GM20000 (cell line): ENCODE data around the gene KIF12.

Experiments used
- DNase-seq: peaks from one replicate; pipeline ENCODE4 v3.0.0; 2012; ENCODE audit warnings: low spot score
- TF ChIP-seq, protein P1 (sequence below): IDR thresholded peaks from 2 replicates; pipeline ENCODE4 v1.5.1; 2012; ENCODE audit warnings: mild to moderate bottlenecking, control low read depth; ENCODE audit errors: extremely low read depth, missing control alignments

The KIF12 gene

DNA sequence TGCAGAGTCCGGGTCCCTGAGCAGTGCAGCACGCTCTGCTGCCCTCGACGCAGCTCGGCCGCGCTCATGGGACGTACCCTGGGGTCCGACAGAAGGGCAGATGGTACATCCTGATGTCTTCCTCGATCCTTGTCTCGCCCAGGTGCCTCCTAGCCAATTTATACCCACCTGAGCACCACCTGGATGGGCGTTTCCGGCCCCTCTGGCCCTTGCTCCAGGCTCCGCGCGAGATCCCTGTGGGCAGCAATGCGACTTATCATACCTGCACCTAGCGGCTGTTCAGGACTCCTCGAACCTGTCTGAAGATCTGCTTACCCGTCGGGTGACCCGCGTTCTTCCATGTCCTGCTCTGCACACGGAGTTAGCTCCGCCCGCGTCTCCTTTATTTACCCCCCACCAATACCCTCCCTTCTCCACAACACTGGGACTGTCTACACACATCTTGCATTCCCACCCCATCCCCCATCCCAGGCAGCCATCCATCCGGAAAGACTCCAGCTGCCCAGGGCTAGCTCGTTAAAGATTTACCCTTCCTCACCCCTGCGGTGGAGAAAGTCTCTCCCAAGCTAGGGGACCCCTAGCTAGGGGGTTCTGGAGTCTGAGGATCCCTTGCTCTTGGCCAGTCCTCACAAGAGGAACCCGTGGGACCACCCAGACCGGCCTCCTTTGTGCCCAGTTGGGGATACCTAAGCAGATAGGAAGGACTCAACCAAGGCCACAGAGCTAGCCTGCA, at the start of gene KIF12:
Gene KIF12, minus strand, starts transcription at position 357 of the 733 bp plus-strand sequence. Its CDS starts 16 bp downstream, at position 341.
- DNase-seq, result no peak
- TF ChIP-seq, protein P1, sequence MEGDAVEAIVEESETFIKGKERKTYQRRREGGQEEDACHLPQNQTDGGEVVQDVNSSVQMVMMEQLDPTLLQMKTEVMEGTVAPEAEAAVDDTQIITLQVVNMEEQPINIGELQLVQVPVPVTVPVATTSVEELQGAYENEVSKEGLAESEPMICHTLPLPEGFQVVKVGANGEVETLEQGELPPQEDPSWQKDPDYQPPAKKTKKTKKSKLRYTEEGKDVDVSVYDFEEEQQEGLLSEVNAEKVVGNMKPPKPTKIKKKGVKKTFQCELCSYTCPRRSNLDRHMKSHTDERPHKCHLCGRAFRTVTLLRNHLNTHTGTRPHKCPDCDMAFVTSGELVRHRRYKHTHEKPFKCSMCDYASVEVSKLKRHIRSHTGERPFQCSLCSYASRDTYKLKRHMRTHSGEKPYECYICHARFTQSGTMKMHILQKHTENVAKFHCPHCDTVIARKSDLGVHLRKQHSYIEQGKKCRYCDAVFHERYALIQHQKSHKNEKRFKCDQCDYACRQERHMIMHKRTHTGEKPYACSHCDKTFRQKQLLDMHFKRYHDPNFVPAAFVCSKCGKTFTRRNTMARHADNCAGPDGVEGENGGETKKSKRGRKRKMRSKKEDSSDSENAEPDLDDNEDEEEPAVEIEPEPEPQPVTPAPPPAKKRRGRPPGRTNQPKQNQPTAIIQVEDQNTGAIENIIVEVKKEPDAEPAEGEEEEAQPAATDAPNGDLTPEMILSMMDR, result no peak

DNA sequence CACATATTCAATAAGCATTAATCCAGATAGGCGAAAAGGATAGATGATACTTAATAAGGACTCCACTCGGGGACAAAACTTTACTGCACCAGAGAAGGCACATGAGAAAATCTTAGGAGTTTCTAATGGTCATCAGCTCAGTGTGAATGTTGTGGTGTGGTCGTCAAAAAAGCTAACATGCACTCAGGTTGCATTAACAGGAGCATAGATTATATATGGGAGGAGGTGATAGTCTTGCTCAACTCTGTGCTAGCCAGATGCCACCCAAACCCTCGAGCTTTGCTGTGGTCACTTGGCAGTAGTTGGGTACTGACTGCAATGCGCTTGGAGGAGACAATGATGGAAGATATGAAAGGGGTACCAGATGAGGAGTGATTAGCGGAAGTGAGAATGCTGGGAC, 47.6 kb upstream of the KIF12 start:
- TF ChIP-seq, protein P1, result no peak
- no peak for DNase-seq

DNA sequence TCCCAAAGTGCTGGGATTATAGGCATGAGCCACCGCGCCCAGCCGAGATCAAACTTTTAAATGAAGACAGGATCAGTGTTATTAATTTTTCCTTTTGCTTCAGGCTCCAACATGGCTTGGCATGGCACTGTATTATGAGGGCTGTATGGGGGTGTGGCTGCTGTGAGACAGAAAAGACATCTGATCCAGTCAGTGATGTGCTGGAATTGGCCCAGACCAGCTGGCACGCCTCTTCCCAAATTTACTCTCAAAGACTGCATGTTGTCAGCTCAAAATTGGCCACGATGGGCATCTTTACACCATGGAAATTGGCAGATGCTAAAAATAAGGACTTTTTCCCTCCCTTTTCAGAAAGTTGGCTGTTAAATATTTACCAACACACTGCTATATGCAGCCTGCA, 44.1 kb upstream of the KIF12 start:
- DNase-seq, result no peak
- TF ChIP-seq, protein P1, result no peak

DNA sequence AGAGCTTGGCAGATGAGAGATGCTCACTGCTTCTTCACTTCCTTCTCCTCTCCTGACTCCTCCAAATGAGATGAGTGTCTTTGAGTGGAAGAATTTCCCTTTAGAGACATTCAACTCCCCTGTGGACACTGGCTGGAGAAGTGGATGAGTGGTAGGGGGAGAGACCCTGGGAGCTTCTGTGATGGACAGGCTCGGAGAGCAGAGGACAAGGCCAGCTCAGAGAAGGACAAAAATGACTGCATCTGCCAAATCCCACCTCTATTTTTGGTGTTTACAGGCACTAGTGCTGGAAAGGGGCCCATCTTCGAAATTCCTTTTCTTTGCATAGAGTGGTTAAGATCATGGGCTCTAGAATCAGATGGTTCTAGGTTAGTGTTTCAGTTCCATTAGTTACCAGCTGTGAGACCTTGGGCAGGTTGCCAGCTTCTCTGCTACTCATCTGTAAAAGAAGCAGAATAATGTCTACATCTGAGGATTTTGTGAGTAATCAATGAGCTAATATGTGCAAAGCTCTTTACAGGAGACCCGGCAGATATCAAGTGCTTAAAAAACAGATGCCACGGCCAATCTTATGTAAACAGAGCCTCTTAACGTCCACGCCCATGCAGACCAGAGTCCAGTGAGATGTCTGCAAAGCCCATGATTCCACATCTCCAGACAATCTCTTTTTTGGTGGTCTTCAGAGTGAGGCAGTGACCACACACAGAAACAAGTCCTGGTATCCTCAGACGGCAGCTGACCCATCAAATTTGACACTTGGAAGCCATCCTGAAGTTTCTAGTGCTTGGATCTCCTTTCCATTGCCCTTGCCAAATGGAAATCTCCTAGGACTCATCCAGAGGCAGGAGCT, 42.7 kb upstream of the KIF12 start:
- DNase-seq, result no peak
- TF ChIP-seq, protein P1, result no peak

DNA sequence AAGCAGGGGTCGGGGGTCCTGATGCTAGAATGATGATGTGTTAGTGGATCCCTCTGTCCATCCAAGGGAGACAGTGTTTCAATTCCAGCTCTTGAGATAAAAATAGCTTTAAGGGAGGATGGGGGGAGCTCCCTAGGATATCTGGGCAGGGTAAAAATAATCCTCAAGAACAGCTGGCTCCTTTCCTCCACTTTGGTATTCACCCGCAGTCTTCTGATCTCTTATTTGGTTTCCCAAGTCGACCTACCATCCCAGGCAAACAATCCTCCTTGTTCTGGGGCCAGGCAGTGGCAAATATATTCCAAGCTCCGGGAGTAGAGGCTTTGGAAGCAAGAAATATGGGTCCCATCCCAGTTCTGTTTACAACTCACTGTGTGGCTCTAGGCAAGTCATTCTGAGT, 41.8 kb upstream of the KIF12 start:
- DNase-seq, result no peak
- TF ChIP-seq, protein P1, result no peak

DNA sequence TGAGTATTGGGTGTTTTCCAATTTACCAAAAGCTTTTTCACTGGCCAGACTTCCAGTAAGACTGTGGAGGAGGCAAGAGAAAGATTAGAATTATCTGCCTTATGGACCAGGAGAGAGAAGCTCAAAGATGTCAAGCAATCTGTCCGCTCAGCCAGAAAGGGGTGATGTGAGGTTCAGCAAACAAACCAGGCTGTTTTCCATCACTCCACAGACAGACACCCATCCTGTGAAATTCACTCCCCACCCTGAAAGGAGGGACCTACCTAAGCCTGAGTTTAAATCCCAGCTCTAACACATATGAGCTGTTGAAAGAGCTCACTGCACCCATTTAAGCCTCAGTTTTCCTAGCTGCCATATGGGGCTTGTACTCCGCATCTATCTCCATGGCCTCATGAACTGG, 41.3 kb upstream of the KIF12 start:
- TF ChIP-seq, protein P1, result no peak

DNA sequence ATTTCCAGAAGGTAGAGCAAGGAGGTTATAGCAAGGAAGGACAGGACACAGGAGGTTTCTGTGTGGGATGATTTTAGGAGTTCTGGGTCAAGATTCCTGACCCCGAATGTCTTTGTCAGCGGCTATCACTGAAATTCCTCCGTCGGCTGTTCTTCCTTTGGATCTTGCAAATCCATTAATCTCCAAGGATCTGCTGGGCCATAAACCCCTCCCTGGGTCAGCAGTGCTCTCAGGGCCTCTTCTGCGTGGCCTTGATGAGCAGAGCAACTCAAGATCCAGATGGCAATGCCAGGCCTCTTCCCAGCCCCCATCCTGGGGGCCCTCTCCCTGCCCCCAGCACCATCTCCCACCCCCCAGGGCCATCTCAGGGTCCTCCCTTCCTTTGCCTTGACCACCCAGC, 40.0 kb upstream of the KIF12 start:
- TF ChIP-seq, protein P1, result no peak
- DNase-seq, result no peak

More for the DNA sequence above, 41.3 kb upstream of the KIF12 start:
- DNase-seq, result no peak
